Left lung (tissue), 10 donors: Measurements from ENCODE around the gene GALNT10. TPM values are rescaled to one million over a fixed set of nuclear protein-coding genes. Genes with fewer than 3 reads are reported as not detected.

Experiments used
- ATAC-seq: fragments of 200-7000 bp; cut with Tn5 transposase; one replicate; pipeline ENCODE4 v1.9.1; 2020; ENCODE audit warnings: moderate library complexity
- DNase-seq, 4 donors: peaks; one replicate each; pipeline ENCODE4 v3.0.0-alpha.2; 2013 to 2020
- H3K27ac ChIP-seq, 2 donors: fragments of 200-600 bp; sonication (generic) in 1 of 2; one replicate each; pipeline versions ENCODE4 v1.5.0 to v1.8.0; 2020 to 2021
- H3K27me3 ChIP-seq, 2 donors: fragments of 200-600 bp; sonication (generic) in 1 of 2; one replicate each; pipeline versions ENCODE4 v1.5.0 to v1.8.0; 2020 to 2021
- H3K36me3 ChIP-seq, 2 donors: fragments of 200-600 bp; sonication (generic) in 1 of 2; one replicate each; pipeline versions ENCODE4 v1.5.0 to v1.8.0; 2020 to 2021
- H3K4me1 ChIP-seq, 2 donors: fragments of 200-600 bp; one replicate each; pipeline ENCODE4 v1.8.0; 2021
- H3K4me3 ChIP-seq, 2 donors: fragments of 200-600 bp; sonication (generic) in 1 of 2; one replicate each; pipeline versions ENCODE4 v1.5.0 to v1.8.0; 2020 to 2021; ENCODE audit warnings: mild to moderate bottlenecking in 1 of 2
- H3K9me3 ChIP-seq, 2 donors: fragments of 200-600 bp; sonication (generic) in 1 of 2; one replicate each; pipeline versions ENCODE4 v1.5.0 to v1.8.0; 2020 to 2021
- intact Hi-C, 2 donors: fragments of 100-400 bp; cut with DNase I; formaldehyde crosslinking; loops; one replicate each; pipeline versions ENCODE4 v1.11.2 to v1.14.2; 2022
- polyA plus RNA-seq, 6 donors: library from polyadenylated mRNA; unstranded; fragments of 120-200 nt; gene quantifications; one replicate each; pipeline ENCODE4 v1.2.1, GENCODE V29; 2013; ENCODE audit not compliant: insufficient read length in 6 of 6
- total RNA-seq, 2 donors: library from RNA; stranded (reverse); fragmentation: NEBNext Ultra II Directional; extraction: Animal tissue kit (Norgen Biotek cat#: 25700); gene quantifications; one replicate each; pipeline ENCODE4 v1.2.1, GENCODE V29; 2021
- TF ChIP-seq, protein P1 (sequence below), 2 donors: fragments of 200-600 bp; sonication (generic) in 1 of 2; IDR thresholded peaks; one replicate each; pipeline versions ENCODE4 v1.5.0 to v1.8.0; 2021; ENCODE audit warnings: antibody characterized with exemption in 2 of 2
- donor health status: DM: no; HTN: yes; CAD: no.
- donor health status: DM: no; HTN: no; CAD: no.

GALNT10 gene
- total and polyA plus RNA-seq, 8 donors, result 21.2 to 117 (median 25.7) TPM

DNA sequence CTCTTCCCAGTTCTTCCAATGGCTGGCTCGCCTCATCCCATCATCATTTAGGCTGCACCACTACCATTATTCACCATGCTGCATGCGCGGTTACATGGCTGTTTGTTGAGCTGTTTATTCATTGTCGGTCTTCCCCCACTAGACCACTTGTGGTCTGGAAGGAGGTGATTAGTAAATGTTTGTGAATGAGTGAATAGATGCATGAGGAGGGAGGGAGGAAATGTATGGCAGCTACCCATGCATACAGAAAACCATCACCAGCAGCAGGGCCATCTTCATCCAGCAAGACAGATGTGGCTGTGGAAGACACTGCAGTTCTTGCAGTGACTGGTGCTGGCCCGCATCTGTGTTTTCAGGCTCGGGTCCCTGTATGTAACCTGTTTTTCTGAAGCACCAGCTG, 141.9 kb downstream of the GALNT10 start:
- Histone ChIP-seq H3K36me3 (peaks cover 0 to 61% of the 10 kb centered on the region in 2 donors), H3K4me1 (peaks cover 0 to 3% of the 10 kb centered on the region in 2 donors), H3K27me3 (no peaks in the 10 kb centered on the region), H3K9me3 (no peaks in the 10 kb centered on the region), H3K27ac (no peak overlapping the region), H3K4me3 (no peak overlapping the region)
- DNase-seq (no peak), ATAC-seq (no peak)
- intact Hi-C loops, result no loop called here
- TF ChIP-seq, protein P1, sequence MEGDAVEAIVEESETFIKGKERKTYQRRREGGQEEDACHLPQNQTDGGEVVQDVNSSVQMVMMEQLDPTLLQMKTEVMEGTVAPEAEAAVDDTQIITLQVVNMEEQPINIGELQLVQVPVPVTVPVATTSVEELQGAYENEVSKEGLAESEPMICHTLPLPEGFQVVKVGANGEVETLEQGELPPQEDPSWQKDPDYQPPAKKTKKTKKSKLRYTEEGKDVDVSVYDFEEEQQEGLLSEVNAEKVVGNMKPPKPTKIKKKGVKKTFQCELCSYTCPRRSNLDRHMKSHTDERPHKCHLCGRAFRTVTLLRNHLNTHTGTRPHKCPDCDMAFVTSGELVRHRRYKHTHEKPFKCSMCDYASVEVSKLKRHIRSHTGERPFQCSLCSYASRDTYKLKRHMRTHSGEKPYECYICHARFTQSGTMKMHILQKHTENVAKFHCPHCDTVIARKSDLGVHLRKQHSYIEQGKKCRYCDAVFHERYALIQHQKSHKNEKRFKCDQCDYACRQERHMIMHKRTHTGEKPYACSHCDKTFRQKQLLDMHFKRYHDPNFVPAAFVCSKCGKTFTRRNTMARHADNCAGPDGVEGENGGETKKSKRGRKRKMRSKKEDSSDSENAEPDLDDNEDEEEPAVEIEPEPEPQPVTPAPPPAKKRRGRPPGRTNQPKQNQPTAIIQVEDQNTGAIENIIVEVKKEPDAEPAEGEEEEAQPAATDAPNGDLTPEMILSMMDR (IDR thresholded peaks at IDR 0.05), result no peak

GRCh38 chr5:154333016-154333415, 142.5 kb downstream of the GALNT10 start:
- no peak for ATAC-seq
- Histone ChIP-seq H3K27ac (no peak overlapping the region), H3K27me3 (no peaks in the 10 kb centered on the region), H3K4me3 (no peak overlapping the region), H3K9me3 (no peaks in the 10 kb centered on the region), H3K4me1 (peaks cover 0 to 3% of the 10 kb centered on the region in 2 donors), H3K36me3 (peaks cover 0 to 65% of the 10 kb centered on the region in 2 donors)
- TF ChIP-seq, protein P1 (IDR thresholded peaks at IDR 0.05), result no peak
- intact Hi-C loops, result no loop called here
- DNase-seq, result no peak

DNA sequence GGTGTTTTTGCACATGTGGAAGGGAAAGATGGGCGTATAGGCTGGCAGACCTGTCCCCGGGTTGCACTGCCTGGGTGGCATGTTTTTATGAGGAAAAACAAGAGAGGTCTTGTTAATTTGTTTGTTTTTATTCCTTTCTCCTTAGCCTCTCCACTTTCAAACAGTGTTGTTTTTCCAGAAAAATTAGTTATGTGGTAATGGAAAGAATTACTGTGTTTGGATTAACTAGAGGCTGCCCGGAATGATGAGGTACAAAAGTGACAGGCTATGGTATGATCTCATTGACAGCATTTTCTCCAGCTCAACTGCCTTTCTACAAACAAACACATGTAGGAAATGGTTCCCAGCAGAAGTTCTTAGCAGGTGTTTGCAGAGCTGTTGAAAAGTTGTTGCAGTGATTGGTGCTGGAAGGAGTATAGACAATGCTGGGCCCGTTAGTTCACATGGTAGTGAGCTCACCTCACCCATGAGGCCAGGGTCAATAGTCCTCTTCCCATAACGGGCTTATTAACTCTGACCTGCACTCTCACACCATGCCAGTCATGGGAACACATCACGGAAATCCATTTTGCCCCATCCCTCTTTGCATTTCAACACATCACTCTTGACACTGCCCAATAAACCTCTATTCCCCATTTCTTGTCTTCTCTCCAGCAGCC, 144.0 kb downstream of the GALNT10 start:
- Histone ChIP-seq H3K27me3 (no peaks in the 10 kb centered on the region), H3K9me3 (no peaks in the 10 kb centered on the region), H3K36me3 (peaks cover 0 to 67% of the 10 kb centered on the region in 2 donors), H3K27ac (no peak overlapping the region), H3K4me3 (no peak overlapping the region), H3K4me1 (peaks cover 0 to 3% of the 10 kb centered on the region in 2 donors)
- intact Hi-C loops, result no loop called here
- DNase-seq, result no peak
- TF ChIP-seq, protein P1 (IDR thresholded peaks at IDR 0.05), result no peak
- ATAC-seq, result peak; percentile 71

DNA sequence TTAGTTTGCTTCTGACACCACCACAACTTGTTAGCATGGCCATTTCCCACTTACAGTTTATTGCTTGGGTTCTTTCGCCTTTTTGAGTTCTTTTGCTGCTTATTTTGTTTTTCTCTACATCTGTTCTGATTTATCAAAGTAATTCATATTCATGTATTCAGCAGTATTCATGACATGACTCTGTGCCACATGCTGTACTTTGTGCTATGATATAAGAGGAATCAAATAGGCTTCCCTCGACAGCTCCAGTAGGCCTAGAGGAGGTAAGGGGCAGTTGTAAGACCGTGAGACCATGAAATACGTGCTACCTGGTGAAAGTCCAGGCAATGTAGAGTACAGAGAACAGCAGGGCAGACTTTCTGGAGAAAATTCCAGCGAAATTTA, 144.5 kb downstream of the GALNT10 start:
- Histone ChIP-seq H3K36me3 (peaks cover 0 to 62% of the 10 kb centered on the region in 2 donors), H3K27me3 (no peaks in the 10 kb centered on the region), H3K4me3 (no peak overlapping the region), H3K9me3 (no peaks in the 10 kb centered on the region), H3K27ac (no peak overlapping the region), H3K4me1 (peaks cover 0 to 3% of the 10 kb centered on the region in 2 donors)
- TF ChIP-seq, protein P1 (IDR thresholded peaks at IDR 0.05), result no peak
- no peak for DNase-seq
- ATAC-seq, result no peak
- intact Hi-C loops, result no loop called here

GRCh38 chr5:154341620-154342019, 151.1 kb downstream of the GALNT10 start:
- H3K27ac ChIP-seq, result no peak overlapping the region
- no peak for DNase-seq
- H3K36me3 ChIP-seq, result peaks cover 0 to 16% of the 10 kb centered on the region in 2 donors
- H3K9me3 ChIP-seq, result no peaks in the 10 kb centered on the region
- H3K4me3 ChIP-seq, result no peak overlapping the region
- ATAC-seq, result no peak
- intact Hi-C loops, result no loop called here
- H3K4me1 ChIP-seq, result no peaks in the 10 kb centered on the region
- H3K27me3 ChIP-seq, result no peaks in the 10 kb centered on the region
- TF ChIP-seq, protein P1 (IDR thresholded peaks at IDR 0.05), result no peak
